ENCODE measurements around the gene YIF1A. TPM values are rescaled to one million over a fixed set of nuclear protein-coding genes. Genes with fewer than 3 reads are reported as not detected.

YIF1A gene
- total and polyA plus RNA-seq, 2 of the 4 experiments (the other 2 are of a cell fraction): 128 to 207 TPM

- Histone ChIP-seq H3K36me3 (ENCODE audit: control insufficient read depth, insufficient read depth, low read length) (no peaks in the 10 kb centered on the region), H3K4ac (ENCODE audit: low read depth, low read length) (no peak within 1 kb of the TSS), H2AK9ac (replicated peaks; ENCODE audit: low read depth, low read length, poor library complexity) (no peak within 1 kb of the TSS), H3K9ac (ENCODE audit: low read depth, low read length) (no peak within 1 kb of the TSS), H3K9me1 (ENCODE audit: insufficient read depth, low read length) (peaks cover 14% of the 10 kb centered on the region), H3K14ac (replicated peaks; ENCODE audit: low read depth, low read length) (no peak within 1 kb of the TSS), H3K27ac (ENCODE audit: insufficient read depth, low read length) (no peak within 1 kb of the TSS), H2AK5ac (ENCODE audit: low read depth, low read length) (no peak within 1 kb of the TSS), H3K4me1 (ENCODE audit: control insufficient read depth, insufficient read depth, low read length) (peaks cover 11% of the 10 kb centered on the region), H2AFZ (replicated peaks; ENCODE audit: low read length, poor library complexity) (peak within 1 kb of the TSS; percentile 72), H3K4me3 (ENCODE audit: insufficient read depth, low read depth, low read length) (0 out of 2 replicates have a peak within 1 kb of the TSS, but pooled peaks have one; percentile 18), H3K79me1 (ENCODE audit: low read depth in 1 of 2, low read length in 2 of 2) (peaks cover 7 to 18% of the 10 kb centered on the region in 2 experiments; a peak in 3 of 4 replicates), H3K23ac (ENCODE audit: low read depth, low read length) (no peak within 1 kb of the TSS), H3K9me3 (ENCODE audit: control insufficient read depth, insufficient read depth, low read length) (no peaks in the 10 kb centered on the region), H3K18ac (ENCODE audit: low read depth, low read length) (no peak within 1 kb of the TSS), H2BK15ac (ENCODE audit: low read depth, low read length) (no peak within 1 kb of the TSS), H4K91ac (ENCODE audit: insufficient read depth, low read depth, low read length) (no peak within 1 kb of the TSS), H3K56ac (ENCODE audit: extremely low read depth, insufficient read depth, low read length) (no peak within 1 kb of the TSS), H2BK5ac (ENCODE audit: low read depth, low read length, poor library complexity, severe bottlenecking) (no peak within 1 kb of the TSS), H2BK20ac (ENCODE audit: low read depth, low read length) (no peak within 1 kb of the TSS), H4K5ac (ENCODE audit: low read depth, low read length) (no peak within 1 kb of the TSS), H4K8ac (ENCODE audit: low read depth in 2 of 2, low read length in 2 of 2) (no peak within 1 kb of the TSS), H4K20me1 (ENCODE audit: insufficient read depth, low read length) (peaks cover 6% of the 10 kb centered on the region; the same call in 1 of the 2 replicates), H2BK120ac (ENCODE audit: low read depth, low read length) (no peak within 1 kb of the TSS), H3K4me2 (ENCODE audit: low read depth, low read length) (no peak within 1 kb of the TSS), H3K27me3 (ENCODE audit: control insufficient read depth, insufficient read depth, low read length) (peaks cover 40% of the 10 kb centered on the region)
- ATAC-seq (ENCODE audit: low read depth): no peak
- 3% methylated on average over 41 of the region's 95 CpGs; no CpG with 5 or more reads in 1 of the 2 experiments for WGBS, 2 experiments (ENCODE audit: extremely low coverage in 2 of 2, insufficient read length in 1 of 2)
- TF ChIP-seq RAD21 (IDR thresholded peaks at IDR 0.05; ENCODE audit: low read length) (no peak), RFX5 (IDR thresholded peaks at IDR 0.05; ENCODE audit: low read depth, low read length) (no peak), CHD1 (IDR thresholded peaks at IDR 0.05; ENCODE audit: low read depth, low read length) (no peak), MXI1 (IDR thresholded peaks at IDR 0.05; ENCODE audit: borderline replicate concordance, low read depth, low read length) (no peak), ELK1 (IDR thresholded peaks at IDR 0.05; ENCODE audit: borderline replicate concordance, low read depth, low read length) (no peak), MAFK (IDR thresholded peaks at IDR 0.05; ENCODE audit: low read depth, low read length) (no peak), CTCF (conservative IDR thresholded peaks at IDR 0.05; ENCODE audit: low read depth, low read length) (no peak)
- intact Hi-C loops (cut with micrococcal nuclease) (no loop called here), in situ Hi-C loops (cut with MboI; ENCODE audit: low sequenced_read_pairs) (no loop called here), dilution Hi-C loops (cut with HindIII; ENCODE audit: low sequenced_read_pairs, unreplicated experiment) (no loop called here)
- DNase-seq: no peak
- no TSS peak for BruUV-seq (replicated peaks)
- CTCF ChIA-PET: no interaction called here
- POLR2A ChIA-PET (ENCODE audit: unreplicated experiment): interaction anchor here (0.6 kb wide), 1 partner anchor 12 kb away, joined by 3 read pairs; no protein-coding TSS in a partner anchor
These were observed 3.0 kb upstream of the YIF1A start, which contains the start of gene TMEM151A for GRCh38 chr11:66291706-66292542. Gene TMEM151A (plus strand): TSS chr11:66291894. CDS start chr11:66292014, 120 bp downstream.
